ENCODE data around the gene BCL6. TPM values are rescaled to one million over a fixed set of nuclear protein-coding genes. Genes with fewer than 3 reads are reported as not detected.

BCL6 gene
- 18.3 and 25.6 TPM in 2 replicates for total RNA-seq (2012; rRNA removed)

DNA sequence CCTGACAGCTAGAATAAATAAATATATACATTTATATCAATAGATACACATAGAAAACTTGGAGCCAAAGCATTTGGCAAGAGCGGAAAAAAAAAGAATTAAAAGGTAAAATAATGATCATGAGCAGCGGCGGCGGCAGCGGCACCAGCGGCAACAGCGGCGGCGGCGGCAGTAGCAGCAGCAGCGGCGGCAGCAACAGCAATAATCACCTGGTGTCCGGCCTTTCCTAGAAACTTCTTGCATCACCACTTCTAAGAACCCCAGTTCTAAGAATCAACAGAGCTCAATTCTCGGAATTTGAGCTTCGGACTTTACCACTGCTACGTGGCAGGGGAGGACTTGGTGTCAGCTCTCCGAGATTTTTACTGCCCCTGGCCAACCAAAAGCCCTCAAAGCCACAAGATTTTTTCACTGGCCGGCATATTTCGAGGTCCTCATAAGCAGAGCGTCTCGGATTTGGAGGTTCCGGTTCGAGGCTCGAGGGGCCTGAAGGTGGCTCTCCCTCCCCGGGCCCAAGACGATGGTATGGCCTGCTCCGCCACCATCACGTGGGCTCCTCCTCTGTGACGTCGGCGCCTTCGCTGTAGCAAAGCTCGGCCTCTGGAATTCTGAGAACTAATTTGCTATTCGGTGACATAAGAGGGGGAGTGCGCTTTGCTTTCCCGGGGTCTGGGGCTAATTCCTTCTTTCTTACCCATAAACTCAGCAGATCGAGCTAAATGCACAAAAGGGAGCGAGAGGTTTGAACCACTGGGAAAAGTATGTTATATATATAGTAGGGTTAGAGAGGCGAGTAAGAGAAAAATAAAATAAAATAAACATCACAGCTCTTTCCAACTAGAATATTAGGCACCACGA lies at the start of gene BCL6:
Gene BCL6 (minus strand): TSS at position 268 of the 858 bp plus-strand sequence. CDS start 11,775 bp downstream, outside the sequence.
- Histone ChIP-seq H3K4me3 (ENCODE audit: low read length) (peak within 1 kb of the TSS; percentile 84), H3K27me3 (ENCODE audit: control insufficient read depth, insufficient read depth, low read length) (no peaks in the 10 kb centered on the region), H3K4me1 (ENCODE audit: control insufficient read depth, insufficient read depth, low read length) (peaks cover 39% of the 10 kb centered on the region), H3K9ac (ENCODE audit: low read depth, low read length) (peak within 1 kb of the TSS; percentile 95), H3K4me2 (ENCODE audit: low read length) (peak within 1 kb of the TSS; percentile 94), H3K9me3 (replicated peaks; ENCODE audit: low read length) (no peaks in the 10 kb centered on the region), H3K36me3 (ENCODE audit: insufficient read depth, low read length) (no peaks in the 10 kb centered on the region)

DNA sequence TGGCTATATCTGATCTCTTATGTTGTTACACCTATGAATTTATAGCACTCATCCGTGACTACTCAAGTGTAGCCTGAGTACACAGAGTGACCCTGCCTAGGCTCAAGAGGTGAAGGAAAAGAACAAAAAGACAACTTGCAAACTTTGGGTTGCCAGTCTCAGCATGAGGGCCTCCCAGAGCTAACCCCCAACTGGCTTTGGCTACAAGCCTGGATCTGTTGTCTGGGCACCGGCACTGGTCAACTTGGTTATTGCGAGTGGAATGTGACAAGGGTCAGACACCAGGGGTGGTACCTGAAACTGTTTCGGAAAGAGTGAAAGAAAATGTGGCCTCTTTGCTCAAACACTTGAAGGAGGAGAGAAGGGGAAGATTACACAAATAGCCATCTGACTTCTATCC lies 49.5 kb upstream of the BCL6 start:
- Histone ChIP-seq H3K36me3 (ENCODE audit: insufficient read depth, low read length) (no peaks in the 10 kb centered on the region), H3K4me2 (ENCODE audit: low read length) (no peak overlapping the region), H3K27me3 (ENCODE audit: control insufficient read depth, insufficient read depth, low read length) (peaks cover 3% of the 10 kb centered on the region), H3K9ac (ENCODE audit: low read depth, low read length) (no peak overlapping the region), H3K4me3 (ENCODE audit: low read length) (no peak overlapping the region), H3K4me1 (ENCODE audit: control insufficient read depth, insufficient read depth, low read length) (no peaks in the 10 kb centered on the region), H3K9me3 (replicated peaks; ENCODE audit: low read length) (no peaks in the 10 kb centered on the region)

DNA sequence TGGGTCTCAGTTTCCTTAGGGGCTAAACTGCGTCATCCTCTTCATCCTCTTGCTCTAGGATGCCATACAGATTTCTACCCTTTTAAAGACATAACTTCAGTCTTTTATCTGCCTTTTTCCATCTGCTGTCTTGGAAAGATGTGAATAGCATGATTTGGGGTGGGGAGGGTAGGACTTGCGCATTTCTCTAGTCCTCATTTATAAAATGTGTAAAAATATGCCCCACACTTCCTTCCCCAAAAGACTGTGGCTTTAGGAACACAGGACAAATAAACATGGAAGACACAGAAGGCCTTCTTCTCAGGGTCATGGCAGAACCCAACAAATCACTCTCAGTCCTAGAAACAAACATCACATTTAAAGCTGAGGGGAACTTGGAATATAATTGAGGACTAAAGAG lies 48.4 kb upstream of the BCL6 start:
- Histone ChIP-seq H3K9ac (ENCODE audit: low read depth, low read length) (no peak overlapping the region), H3K4me1 (ENCODE audit: control insufficient read depth, insufficient read depth, low read length) (no peaks in the 10 kb centered on the region), H3K4me2 (ENCODE audit: low read length) (no peak overlapping the region), H3K9me3 (replicated peaks; ENCODE audit: low read length) (no peaks in the 10 kb centered on the region), H3K27me3 (ENCODE audit: control insufficient read depth, insufficient read depth, low read length) (peaks cover 3% of the 10 kb centered on the region), H3K4me3 (ENCODE audit: low read length) (no peak overlapping the region), H3K36me3 (ENCODE audit: insufficient read depth, low read length) (no peaks in the 10 kb centered on the region)

DNA sequence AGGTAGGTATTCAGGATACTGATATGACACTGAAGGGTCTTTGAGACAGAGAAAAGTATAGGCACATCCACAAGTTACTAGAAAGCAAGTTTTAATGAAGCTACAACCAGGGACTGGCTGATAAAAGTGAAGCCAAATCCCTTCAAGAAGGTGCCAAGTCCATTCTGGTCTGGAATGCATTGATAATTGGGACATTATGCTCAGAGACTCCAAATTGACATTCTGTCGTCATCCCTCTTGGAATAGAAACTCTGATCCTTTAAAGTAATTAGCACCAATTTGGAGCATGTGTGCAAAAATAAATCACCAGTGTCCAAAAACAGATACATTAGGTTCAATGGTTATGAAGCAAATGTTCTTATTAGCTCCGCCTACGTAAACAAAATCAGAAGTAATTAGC lies 47.3 kb upstream of the BCL6 start:
- Histone ChIP-seq H3K9me3 (replicated peaks; ENCODE audit: low read length) (no peaks in the 10 kb centered on the region), H3K4me2 (ENCODE audit: low read length) (no peak overlapping the region), H3K36me3 (ENCODE audit: insufficient read depth, low read length) (no peaks in the 10 kb centered on the region), H3K4me3 (ENCODE audit: low read length) (no peak overlapping the region), H3K27me3 (ENCODE audit: control insufficient read depth, insufficient read depth, low read length) (peaks cover 3% of the 10 kb centered on the region), H3K9ac (ENCODE audit: low read depth, low read length) (no peak overlapping the region), H3K4me1 (ENCODE audit: control insufficient read depth, insufficient read depth, low read length) (no peaks in the 10 kb centered on the region)

DNA sequence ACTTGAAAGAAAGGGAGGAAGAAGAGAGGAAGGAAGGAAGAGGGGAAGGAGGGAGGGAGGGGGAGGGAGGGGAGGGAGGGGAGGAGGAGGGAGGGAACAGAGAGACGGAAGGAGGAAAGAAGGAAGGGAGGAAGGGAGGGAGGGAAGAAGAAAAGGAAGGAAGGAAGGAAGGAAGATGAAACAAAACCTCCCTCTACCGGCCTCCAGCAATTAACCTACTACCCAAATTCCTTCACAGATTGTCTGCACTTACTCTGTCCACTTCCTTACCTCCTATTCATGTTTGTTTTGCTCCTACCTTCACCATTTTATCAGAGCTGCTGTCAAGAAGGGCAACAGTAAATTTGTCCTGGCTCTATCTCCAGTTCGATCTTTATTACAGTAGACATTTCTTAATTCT lies 44.6 kb upstream of the BCL6 start:
- H3K4me1 ChIP-seq (ENCODE audit: control insufficient read depth, insufficient read depth, low read length): no peaks in the 10 kb centered on the region
- no peaks in the 10 kb centered on the region for H3K27me3 ChIP-seq (ENCODE audit: control insufficient read depth, insufficient read depth, low read length)
- H3K36me3 ChIP-seq (ENCODE audit: insufficient read depth, low read length): no peaks in the 10 kb centered on the region
- H3K9ac ChIP-seq (ENCODE audit: low read depth, low read length): no peak overlapping the region
- H3K4me2 ChIP-seq (ENCODE audit: low read length): no peak overlapping the region
- H3K4me3 ChIP-seq (ENCODE audit: low read length): no peak overlapping the region
- no peaks in the 10 kb centered on the region for H3K9me3 ChIP-seq (replicated peaks; ENCODE audit: low read length)

DNA sequence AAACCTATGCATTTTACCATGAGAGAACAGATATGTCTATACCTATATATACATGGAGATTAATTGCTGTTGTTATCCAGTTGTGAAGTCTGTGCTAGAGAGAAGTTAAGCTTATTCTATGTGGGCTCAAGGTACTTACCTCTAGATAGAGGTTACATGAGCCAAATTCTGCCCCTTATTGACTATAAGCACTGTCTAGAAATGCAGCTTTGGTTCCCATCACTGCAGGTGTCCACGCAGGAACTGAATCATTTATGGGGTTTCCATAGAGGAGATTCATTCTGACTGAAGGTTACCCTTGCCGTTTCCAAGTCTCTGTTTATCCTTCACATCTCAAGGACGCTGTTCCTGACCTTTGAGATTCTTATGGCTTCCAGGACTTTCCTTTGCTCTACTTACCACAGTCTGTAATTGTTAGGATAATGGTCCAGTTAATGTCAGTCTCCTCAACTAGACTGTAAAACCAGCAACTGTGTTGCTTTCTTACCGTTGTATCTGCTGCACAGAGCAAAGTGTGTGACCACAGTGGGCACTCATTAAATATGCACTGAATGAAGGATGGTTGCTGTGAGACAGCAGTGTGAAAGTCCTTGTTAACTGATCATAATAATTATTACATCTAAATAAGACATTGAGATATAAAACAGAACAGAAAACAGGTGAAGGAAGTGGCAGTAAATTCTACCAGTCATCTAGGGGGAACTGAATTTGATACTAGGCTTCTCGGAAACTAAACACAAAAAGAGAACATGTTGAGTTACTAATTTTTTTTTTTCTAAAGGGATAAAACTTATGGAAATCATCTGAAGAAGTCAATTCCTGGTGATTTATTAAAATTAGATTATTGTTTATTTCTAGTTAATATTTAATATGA lies 44.0 kb upstream of the BCL6 start:
- no peaks in the 10 kb centered on the region for H3K36me3 ChIP-seq (ENCODE audit: insufficient read depth, low read length)
- H3K27me3 ChIP-seq (ENCODE audit: control insufficient read depth, insufficient read depth, low read length): no peaks in the 10 kb centered on the region
- H3K4me2 ChIP-seq (ENCODE audit: low read length): no peak overlapping the region
- H3K4me1 ChIP-seq (ENCODE audit: control insufficient read depth, insufficient read depth, low read length): no peaks in the 10 kb centered on the region
- no peak overlapping the region for H3K4me3 ChIP-seq (ENCODE audit: low read length)
- H3K9me3 ChIP-seq (replicated peaks; ENCODE audit: low read length): no peaks in the 10 kb centered on the region
- H3K9ac ChIP-seq (ENCODE audit: low read depth, low read length): no peak overlapping the region

DNA sequence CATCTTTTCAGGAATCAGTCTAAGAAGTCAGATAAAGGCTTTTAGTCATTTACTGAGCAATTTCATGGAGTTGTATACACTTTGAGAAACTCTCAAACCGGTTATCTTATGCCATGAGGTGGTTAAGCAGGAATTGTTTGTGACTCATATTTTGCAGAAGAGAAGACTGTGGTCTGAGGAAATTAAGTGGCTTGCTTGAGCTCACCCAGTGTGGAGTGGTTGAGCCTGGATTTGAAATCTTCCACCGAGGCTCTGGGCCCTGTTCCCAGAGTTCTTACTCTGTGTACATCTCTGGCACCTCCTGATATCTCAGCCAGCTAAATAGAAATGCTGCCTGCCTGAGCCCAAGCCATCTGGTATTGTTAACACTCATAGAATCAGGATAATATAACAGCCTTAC lies 37.8 kb upstream of the BCL6 start:
- Histone ChIP-seq H3K9me3 (replicated peaks; ENCODE audit: low read length) (no peaks in the 10 kb centered on the region), H3K4me2 (ENCODE audit: low read length) (no peak overlapping the region), H3K4me1 (ENCODE audit: control insufficient read depth, insufficient read depth, low read length) (peaks cover 4% of the 10 kb centered on the region), H3K27me3 (ENCODE audit: control insufficient read depth, insufficient read depth, low read length) (no peaks in the 10 kb centered on the region), H3K36me3 (ENCODE audit: insufficient read depth, low read length) (no peaks in the 10 kb centered on the region), H3K4me3 (ENCODE audit: low read length) (no peak overlapping the region), H3K9ac (ENCODE audit: low read depth, low read length) (no peak overlapping the region)

DNA sequence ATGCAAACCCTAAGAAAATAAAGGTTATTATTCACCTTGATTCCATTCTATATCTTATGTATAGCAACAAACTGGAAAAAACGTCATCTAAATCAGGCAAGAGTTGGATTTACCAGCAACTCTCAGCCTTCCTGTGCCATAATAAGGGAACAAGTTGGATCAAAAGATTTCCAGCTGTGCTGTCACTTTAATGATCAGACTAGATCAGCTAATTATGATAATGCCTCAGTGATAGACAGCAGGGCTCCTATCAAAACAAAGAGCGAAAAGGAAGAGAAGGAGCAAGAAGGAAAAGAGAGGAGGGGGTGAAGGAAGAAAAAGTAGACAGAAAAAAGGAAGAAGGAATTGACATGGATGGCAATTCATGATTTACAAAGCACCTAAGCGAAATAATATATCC lies 36.7 kb upstream of the BCL6 start:
- H3K9ac ChIP-seq (ENCODE audit: low read depth, low read length): no peak overlapping the region
- no peaks in the 10 kb centered on the region for H3K27me3 ChIP-seq (ENCODE audit: control insufficient read depth, insufficient read depth, low read length)
- H3K4me1 ChIP-seq (ENCODE audit: control insufficient read depth, insufficient read depth, low read length): peaks cover 14% of the 10 kb centered on the region
- H3K4me3 ChIP-seq (ENCODE audit: low read length): no peak overlapping the region
- H3K36me3 ChIP-seq (ENCODE audit: insufficient read depth, low read length): no peaks in the 10 kb centered on the region
- H3K4me2 ChIP-seq (ENCODE audit: low read length): no peak overlapping the region
- no peaks in the 10 kb centered on the region for H3K9me3 ChIP-seq (replicated peaks; ENCODE audit: low read length)

DNA sequence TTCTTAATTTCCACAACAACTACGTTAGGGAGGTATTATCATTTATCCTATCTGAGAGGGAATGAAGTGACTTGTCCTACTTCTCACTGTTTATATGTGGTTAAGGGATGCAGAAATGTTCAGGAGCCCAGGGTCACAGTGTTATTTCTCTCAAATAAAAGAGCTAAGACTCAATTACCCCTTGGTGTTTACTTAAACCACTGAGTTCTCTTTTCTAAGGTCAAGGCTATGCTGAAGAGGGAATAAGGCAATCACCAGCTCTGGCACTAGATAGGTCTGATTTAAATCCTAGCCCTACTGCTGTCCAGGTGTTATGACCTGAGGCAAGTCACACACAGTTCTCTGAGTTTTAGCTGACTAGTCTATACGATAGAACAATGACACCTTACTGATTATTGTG lies 35.7 kb upstream of the BCL6 start:
- H3K4me3 ChIP-seq (ENCODE audit: low read length): no peak overlapping the region
- no peaks in the 10 kb centered on the region for H3K36me3 ChIP-seq (ENCODE audit: insufficient read depth, low read length)
- no peaks in the 10 kb centered on the region for H3K9me3 ChIP-seq (replicated peaks; ENCODE audit: low read length)
- no peaks in the 10 kb centered on the region for H3K27me3 ChIP-seq (ENCODE audit: control insufficient read depth, insufficient read depth, low read length)
- H3K9ac ChIP-seq (ENCODE audit: low read depth, low read length): no peak overlapping the region
- no peak overlapping the region for H3K4me2 ChIP-seq (ENCODE audit: low read length)
- H3K4me1 ChIP-seq (ENCODE audit: control insufficient read depth, insufficient read depth, low read length): peaks cover 14% of the 10 kb centered on the region

DNA sequence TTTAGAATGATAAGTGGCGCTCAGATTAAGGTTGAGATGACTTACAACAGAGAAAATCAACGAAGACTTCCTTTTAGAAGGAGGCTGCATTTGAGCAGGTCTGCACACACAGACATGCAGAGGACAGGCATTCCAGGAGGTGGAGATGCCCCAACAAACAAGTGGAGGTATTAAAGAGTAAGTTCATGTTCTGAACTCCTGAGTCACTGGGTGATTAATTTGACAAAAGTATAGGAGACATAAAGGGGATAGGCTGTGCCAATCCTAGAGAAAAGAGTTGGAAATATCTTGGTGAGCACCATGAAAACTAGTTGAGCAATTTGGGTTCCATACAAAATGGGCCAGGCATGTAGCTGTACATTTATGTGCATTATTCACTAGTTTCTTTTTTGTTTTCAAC lies 33.5 kb upstream of the BCL6 start:
- H3K9me3 ChIP-seq (replicated peaks; ENCODE audit: low read length): no peaks in the 10 kb centered on the region
- H3K4me2 ChIP-seq (ENCODE audit: low read length): no peak overlapping the region
- H3K4me3 ChIP-seq (ENCODE audit: low read length): no peak overlapping the region
- no peaks in the 10 kb centered on the region for H3K36me3 ChIP-seq (ENCODE audit: insufficient read depth, low read length)
- H3K27me3 ChIP-seq (ENCODE audit: control insufficient read depth, insufficient read depth, low read length): no peaks in the 10 kb centered on the region
- peaks cover 14% of the 10 kb centered on the region for H3K4me1 ChIP-seq (ENCODE audit: control insufficient read depth, insufficient read depth, low read length)
- no peak overlapping the region for H3K9ac ChIP-seq (ENCODE audit: low read depth, low read length)

DNA sequence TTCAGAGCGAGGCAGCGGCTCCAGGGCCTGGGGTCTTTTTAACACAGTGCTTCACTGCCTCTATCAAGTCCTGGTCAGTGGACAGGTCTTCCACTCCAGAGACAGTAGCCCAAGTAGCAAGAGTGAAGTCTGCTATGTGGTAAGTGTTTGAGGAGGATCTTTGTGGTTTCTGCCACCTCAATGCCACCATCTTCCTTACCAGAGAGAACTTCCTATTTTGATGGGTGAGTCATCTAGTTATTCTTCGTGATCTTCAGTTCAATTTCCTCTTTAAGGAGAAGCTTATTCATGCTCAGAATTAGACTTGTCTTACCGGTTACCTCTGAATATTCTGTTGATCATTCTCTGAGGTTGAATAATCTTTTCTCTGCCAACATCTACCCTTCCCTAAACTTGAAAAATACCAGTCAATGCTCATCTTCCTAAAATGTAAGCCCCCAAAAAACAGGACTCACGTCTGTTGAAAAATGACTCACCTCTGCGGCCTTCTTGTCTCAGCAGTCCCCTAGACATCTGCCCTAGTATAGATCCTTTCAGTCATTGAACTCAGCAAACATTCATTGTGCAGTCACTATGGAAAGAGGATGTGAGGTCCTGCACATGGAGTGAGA lies 32.2 kb upstream of the BCL6 start:
- no peak overlapping the region for H3K9ac ChIP-seq (ENCODE audit: low read depth, low read length)
- H3K36me3 ChIP-seq (ENCODE audit: insufficient read depth, low read length): no peaks in the 10 kb centered on the region
- H3K4me1 ChIP-seq (ENCODE audit: control insufficient read depth, insufficient read depth, low read length): peaks cover 10% of the 10 kb centered on the region
- no peak overlapping the region for H3K4me2 ChIP-seq (ENCODE audit: low read length)
- H3K4me3 ChIP-seq (ENCODE audit: low read length): no peak overlapping the region
- no peaks in the 10 kb centered on the region for H3K27me3 ChIP-seq (ENCODE audit: control insufficient read depth, insufficient read depth, low read length)
- H3K9me3 ChIP-seq (replicated peaks; ENCODE audit: low read length): no peaks in the 10 kb centered on the region

All from skeletal muscle satellite cell (primary cell).